Pancreas (tissue), 10 donors: ENCODE results near the gene SELENBP1. TPM values are rescaled to one million over a fixed set of nuclear protein-coding genes. Genes with fewer than 3 reads are reported as not detected.

Experiments used
- ATAC-seq, 4 donors: fragments of 200-7000 bp; cut with Tn5 transposase; one replicate each; pipeline versions ENCODE4 v1.8.0 to v1.9.1; 2020; ENCODE audit warnings: mild to moderate bottlenecking in 4 of 4, moderate library complexity in 4 of 4
- DNase-seq, 6 donors: peaks; one replicate each; pipeline ENCODE4 v3.0.0-alpha.2; 2020
- FAIRE-seq: peaks from 2 replicates; lab custom pipeline; 2012; peaks lifted over from hg19 to GRCh38; lab: Jason Lieb, UNC
- H3K27ac ChIP-seq, 4 donors: fragments of 200-600 bp; sonication (generic); 1 replicate in 3 of 4; 2 replicates in 1 of 4; pipeline versions ENCODE4 v1.5.0 to v1.8.0; 2020
- H3K27me3 ChIP-seq, 4 donors: fragments of 200-600 bp; one replicate each; pipeline ENCODE4 v1.8.0; 2021
- H3K36me3 ChIP-seq, 3 donors: fragments of 200-600 bp; sonication (generic) in 1 of 3; one replicate each; pipeline versions ENCODE4 v1.5.0 to v1.8.0; 2020 to 2021
- H3K4me1 ChIP-seq, 3 donors: fragments of 200-600 bp; one replicate each; pipeline ENCODE4 v1.8.0; 2021
- H3K4me3 ChIP-seq, 4 donors: fragments of 200-600 bp; sonication (generic) in 2 of 4; one replicate each; pipeline versions ENCODE4 v1.5.0 to v1.8.0; 2020 to 2021
- H3K9me3 ChIP-seq, 4 donors: fragments of 200-600 bp; one replicate each; pipeline ENCODE4 v1.8.0; 2021
- CTCF ChIP-seq, 4 donors: fragments of 200-600 bp; sonication (generic) in 3 of 4; IDR thresholded peaks; one replicate each; pipeline versions ENCODE4 v1.5.0 to v1.8.0; 2021; ENCODE audit warnings: antibody characterized with exemption in 4 of 4
- WGBS, 2 donors: extraction: QIAGEN DNeasy Blood & Tissue Kit; methylation state at CpG; one replicate each; pipeline ENCODE4 v1.1.7; 2013; 5-methylcytosine and 5-hydroxymethylcytosine counted together
- intact Hi-C, 3 donors: fragments of 100-400 bp; cut with DNase I; formaldehyde crosslinking; loops; one replicate each; pipeline versions ENCODE4 v1.11.1 to v1.14.2; 2022
- polyA plus RNA-seq, 2 donors: library from polyadenylated mRNA; stranded (reverse); fragments of 200-250 nt; gene quantifications; one replicate each; pipeline ENCODE4 v1.2.3, GENCODE V29; 2013
- total RNA-seq, 6 donors: library from RNA; stranded (reverse); fragmentation: NEBNext Ultra II Directional in 4 of 6; extraction: Animal tissue kit (Norgen Biotek cat#: 25700) in 4 of 6; gene quantifications; one replicate each; pipeline versions ENCODE4 v1.2.1 to v1.2.4, GENCODE V29; 2021 to 2023
- donor health status: healthy with polysubstance abuse.
- donor health status: DM: no; HTN: no; CAD: no; lungs with moderate emphysema.
- donor health status: DM: no; HTN: no; CAD: no.
- donor health status: control.
- donor health status: control.
- donor health status: Bipolar disorder and iron deficiency.
- donor health status: DM: yes; HTN: yes; CAD: no.
- donor health status: DM: no; HTN: no; CAD: no.
- donor health status: DM: no; HTN: no; CAD: no.
- donor health status: DM: yes; HTN: yes; CAD: no.

SELENBP1 gene
- total and polyA plus RNA-seq, 8 donors = 13.1 to 93.0 (median 30.6) TPM

GRCh38 chr1:151346769-151347522, 25.6 kb downstream of the SELENBP1 start, which contains the start of gene RFX5:
RFX5 (minus strand) TSS chr1:151347252; CDS start chr1:151346320, 932 bp downstream.
- 1% methylated on average over 38 of the region's 38 CpGs for WGBS, 2 donors
- TF ChIP-seq CTCF (IDR thresholded peaks at IDR 0.05) = no peak

GRCh38 chr1:151346082-151346768, 26.3 kb downstream of the SELENBP1 start:
- DNase-seq (no peak), ATAC-seq (no peak), FAIRE-seq (no peak)
- no peaks in the 10 kb centered on the region for H3K9me3 ChIP-seq
- peak overlapping the region; percentile 26 to 65 (median 58) for H3K4me3 ChIP-seq
- no peaks in the 10 kb centered on the region for H3K27me3 ChIP-seq
- intact Hi-C loops = no loop called here
- peak overlapping the region in 3 of 4 donors; percentile 83 to 92 (median 91) for H3K27ac ChIP-seq
- no peak for TF ChIP-seq CTCF (IDR thresholded peaks at IDR 0.05)
- H3K4me1 ChIP-seq = peaks cover 0 to 7% (median 0%) of the 10 kb centered on the region in 3 donors
- 60 to 64% methylated on average over 7 of the region's 7 CpGs for WGBS, 2 donors
- H3K36me3 ChIP-seq = peaks cover 0 to 4% (median 0%) of the 10 kb centered on the region in 3 donors

More at GRCh38 chr1:151346769-151347522, 25.6 kb downstream of the SELENBP1 start, which contains the start of gene RFX5:
- peaks cover 0 to 7% (median 0%) of the 10 kb centered on the region in 3 donors for H3K4me1 ChIP-seq
- peaks cover 0 to 4% (median 0%) of the 10 kb centered on the region in 3 donors for H3K36me3 ChIP-seq
- H3K27me3 ChIP-seq = no peaks in the 10 kb centered on the region
- H3K4me3 ChIP-seq = peak within 1 kb of the TSS; percentile 26 to 65 (median 58)
- DNase-seq (peak; percentile 88 to 96 (median 93)), ATAC-seq (peak; percentile 97 to 99 (median 98)), FAIRE-seq (peak; percentile 97)
- no peaks in the 10 kb centered on the region for H3K9me3 ChIP-seq
- intact Hi-C loops = no loop called here
- peak within 1 kb of the TSS; percentile 75 to 92 (median 87) for H3K27ac ChIP-seq

- no peak overlapping the region for H3K27ac ChIP-seq
- WGBS, 2 donors = 83 to 85% methylated on average over 6 of the region's 6 CpGs
- intact Hi-C loops = loop anchor here in 1 of 3 donors (5.0 kb wide), 1 partner anchor 42 kb away; no protein-coding TSS in a partner anchor
- no peak for FAIRE-seq
- no peaks in the 10 kb centered on the region for H3K27me3 ChIP-seq
- peaks cover 0 to 4% (median 0%) of the 10 kb centered on the region in 3 donors for H3K36me3 ChIP-seq
- no peak for DNase-seq
- no peaks in the 10 kb centered on the region for H3K9me3 ChIP-seq
- no peak for ATAC-seq
- no peak for TF ChIP-seq CTCF (IDR thresholded peaks at IDR 0.05)
- no peak overlapping the region for H3K4me3 ChIP-seq
- H3K4me1 ChIP-seq = peaks cover 0 to 11% (median 0%) of the 10 kb centered on the region in 3 donors
Measured at GRCh38 chr1:151344291-151344690, 28.2 kb downstream of the SELENBP1 start.

- H3K9me3 ChIP-seq = no peaks in the 10 kb centered on the region
- H3K4me1 ChIP-seq = peaks cover 0 to 11% (median 0%) of the 10 kb centered on the region in 3 donors
- ATAC-seq (no peak), DNase-seq (no peak), FAIRE-seq (no peak)
- 75 to 76% methylated on average over 9 of the region's 9 CpGs for WGBS, 2 donors
- no peak overlapping the region for H3K27ac ChIP-seq
- peaks cover 0 to 4% (median 0%) of the 10 kb centered on the region in 3 donors for H3K36me3 ChIP-seq
- no peak overlapping the region for H3K4me3 ChIP-seq
- intact Hi-C loops = loop anchor here in 1 of 3 donors (5.0 kb wide), 1 partner anchor 41 kb away; no protein-coding TSS in a partner anchor
- no peak for TF ChIP-seq CTCF (IDR thresholded peaks at IDR 0.05)
- no peaks in the 10 kb centered on the region for H3K27me3 ChIP-seq
Measured at GRCh38 chr1:151343587-151343986, 28.9 kb downstream of the SELENBP1 start.
